MM.1S (cell line): ENCODE data around the gene IL22RA2.

Experiments
- DNase-seq: peaks from one replicate; pipeline ENCODE4 v3.0.0-alpha.2; 2015
- H2AFZ ChIP-seq: fragments of 300-600 bp; sonication (generic); 2 replicates; pipeline ENCODE4 v1.6.0; 2016; ENCODE audit warnings: antibody characterized with exemption, low read length
- H3F3A ChIP-seq: fragments of 300-600 bp; sonication (generic); 2 replicates; pipeline ENCODE4 v1.6.1; 2016; ENCODE audit warnings: mild to moderate bottlenecking, antibody characterized with exemption, low read length, moderate library complexity, mixed read lengths; ENCODE audit not compliant: insufficient read depth
- H3K27ac ChIP-seq: fragments of 300-600 bp; sonication (generic); 2 replicates; pipeline ENCODE4 v1.5.1; 2016; ENCODE audit warnings: mild to moderate bottlenecking, low read length
- H3K27me3 ChIP-seq: fragments of 300-600 bp; sonication (generic); replicated peaks from 2 replicates; pipeline ENCODE4 v1.6.0; 2016; ENCODE audit warnings: low read length; ENCODE audit not compliant: insufficient read depth
- H3K36me3 ChIP-seq: fragments of 300-600 bp; sonication (generic); replicated peaks from 2 replicates; pipeline ENCODE4 v1.6.1; 2016; ENCODE audit warnings: mild to moderate bottlenecking, low read length, mixed read lengths; ENCODE audit not compliant: insufficient read depth
- H3K4me1 ChIP-seq: fragments of 300-600 bp; sonication (generic); 2 replicates; pipeline ENCODE4 v1.6.1; 2016; ENCODE audit warnings: low read length, mixed read lengths
- H3K4me2 ChIP-seq: fragments of 300-600 bp; sonication (generic); 2 replicates; pipeline ENCODE4 v1.6.0; 2016; ENCODE audit warnings: low read depth, low read length
- H3K4me3 ChIP-seq: fragments of 300-600 bp; sonication (generic); 2 replicates; pipeline ENCODE4 v1.5.1; 2016; ENCODE audit warnings: low read length, mixed read lengths
- H3K79me2 ChIP-seq: fragments of 300-600 bp; sonication (generic); 2 replicates; pipeline ENCODE4 v1.6.1; 2016; ENCODE audit warnings: mixed run types, low read length, mixed read lengths
- H3K9ac ChIP-seq: fragments of 300-600 bp; sonication (generic); 2 replicates; pipeline ENCODE4 v1.6.1; 2016; ENCODE audit warnings: low read length, mixed read lengths
- H3K9me2 ChIP-seq: fragments of 300-600 bp; sonication (generic); replicated peaks from 2 replicates; pipeline ENCODE4 v1.6.1; 2016; ENCODE audit warnings: mild to moderate bottlenecking, low read length, mixed read lengths; ENCODE audit not compliant: insufficient read depth
- H3K9me3 ChIP-seq: fragments of 300-600 bp; sonication (generic); replicated peaks from 2 replicates; pipeline ENCODE4 v1.6.1; 2016; ENCODE audit warnings: mild to moderate bottlenecking, low read length, mixed read lengths; ENCODE audit not compliant: insufficient read depth
- H4K20me1 ChIP-seq: fragments of 300-600 bp; sonication (generic); 2 replicates; pipeline ENCODE4 v1.6.1; 2016; ENCODE audit warnings: mild to moderate bottlenecking, low read length, moderate library complexity, mixed read lengths; ENCODE audit not compliant: insufficient read depth
- CTCF ChIP-seq: fragments of 300-600 bp; sonication (generic); IDR thresholded peaks from 2 replicates; pipeline ENCODE4 v1.5.1; 2016; ENCODE audit warnings: antibody characterized with exemption, low read length, mixed read lengths
- EZH2 ChIP-seq: fragments of 300-600 bp; sonication (generic); optimal IDR thresholded peaks from 2 replicates; pipeline ENCODE3; 2017; ENCODE audit warnings: low read depth, mild to moderate bottlenecking, antibody characterized with exemption, low read length, mixed read lengths
- EZH2phosphoT487 ChIP-seq: fragments of 300-600 bp; sonication (generic); IDR thresholded peaks from 2 replicates; pipeline ENCODE4 v1.6.1; 2018; ENCODE audit warnings: antibody characterized with exemption, low read length

The IL22RA2 gene

GRCh38 chr6:137176729-137177128, 3.3 kb upstream of the IL22RA2 start:
- no peaks in the 10 kb centered on the region for H3F3A ChIP-seq
- no peaks in the 10 kb centered on the region for H3K36me3 ChIP-seq
- no peak overlapping the region for H3K4me3 ChIP-seq
- H3K27ac ChIP-seq = no peak overlapping the region
- no peaks in the 10 kb centered on the region for H3K9me3 ChIP-seq
- H3K79me2 ChIP-seq = no peaks in the 10 kb centered on the region
- TF ChIP-seq CTCF = no peak
- TF ChIP-seq EZH2 = no peak
- TF ChIP-seq EZH2phosphoT487 = no peak
- no peaks in the 10 kb centered on the region for H4K20me1 ChIP-seq
- no peaks in the 10 kb centered on the region for H3K4me1 ChIP-seq
- H3K4me2 ChIP-seq = no peak overlapping the region
- H2AFZ ChIP-seq = no peak overlapping the region
- H3K9ac ChIP-seq = no peak overlapping the region
- H3K27me3 ChIP-seq = no peaks in the 10 kb centered on the region
- no peak for DNase-seq
- no peaks in the 10 kb centered on the region for H3K9me2 ChIP-seq

- no peak overlapping the region for H3K27ac ChIP-seq
- TF ChIP-seq EZH2 (no peak), CTCF (no peak), EZH2phosphoT487 (no peak)
- H3K9me3 ChIP-seq = no peaks in the 10 kb centered on the region
- H4K20me1 ChIP-seq = no peaks in the 10 kb centered on the region
- H3K4me2 ChIP-seq = no peak overlapping the region
- DNase-seq = no peak
- H3K4me3 ChIP-seq = no peak overlapping the region
- H3K9me2 ChIP-seq = no peaks in the 10 kb centered on the region
- H2AFZ ChIP-seq = no peak overlapping the region
- no peaks in the 10 kb centered on the region for H3F3A ChIP-seq
- H3K79me2 ChIP-seq = no peaks in the 10 kb centered on the region
- H3K36me3 ChIP-seq = no peaks in the 10 kb centered on the region
- no peaks in the 10 kb centered on the region for H3K27me3 ChIP-seq
- no peaks in the 10 kb centered on the region for H3K4me1 ChIP-seq
- H3K9ac ChIP-seq = no peak overlapping the region
Observed at GRCh38 chr6:137175868-137176245, 2.4 kb upstream of the IL22RA2 start.

GRCh38 chr6:137175157-137175867, 1.9 kb upstream of the IL22RA2 start:
- no peak overlapping the region for H2AFZ ChIP-seq
- H3F3A ChIP-seq = no peaks in the 10 kb centered on the region
- no peak for DNase-seq
- no peak overlapping the region for H3K9ac ChIP-seq
- no peak overlapping the region for H3K27ac ChIP-seq
- H3K36me3 ChIP-seq = no peaks in the 10 kb centered on the region
- no peak overlapping the region for H3K4me2 ChIP-seq
- H3K27me3 ChIP-seq = no peaks in the 10 kb centered on the region
- no peaks in the 10 kb centered on the region for H4K20me1 ChIP-seq
- no peak overlapping the region for H3K4me3 ChIP-seq
- no peaks in the 10 kb centered on the region for H3K9me2 ChIP-seq
- no peaks in the 10 kb centered on the region for H3K9me3 ChIP-seq
- H3K79me2 ChIP-seq = no peaks in the 10 kb centered on the region
- no peak for TF ChIP-seq EZH2
- TF ChIP-seq EZH2phosphoT487 = no peak
- no peak for TF ChIP-seq CTCF
- H3K4me1 ChIP-seq = no peaks in the 10 kb centered on the region
